Right renal pelvis (tissue), 4 donors: ENCODE results near the gene IRS1. TPM values are rescaled to one million over a fixed set of nuclear protein-coding genes. Genes with fewer than 3 reads are reported as not detected.

Experiments used
- DNase-seq, 4 donors: peaks; one replicate each; pipeline ENCODE4 v3.0.0-alpha.2; 2013; ENCODE audit warnings: low read depth in 4 of 4, low spot score in 3 of 4, missing footprints in 1 of 4
- polyA plus RNA-seq, 4 donors: library from polyadenylated mRNA; unstranded; fragments of 120-200 nt; gene quantifications; one replicate each; pipeline ENCODE4 v1.2.1, GENCODE V29; 2013; ENCODE audit not compliant: insufficient read length in 4 of 4

Gene IRS1
- polyA plus RNA-seq, 4 donors: 13.0 to 15.3 (median 13.5) TPM

- DNase-seq: no peak
Measured at GRCh38 chr2:226732478-226733188, 67.0 kb downstream of the IRS1 start.

DNA sequence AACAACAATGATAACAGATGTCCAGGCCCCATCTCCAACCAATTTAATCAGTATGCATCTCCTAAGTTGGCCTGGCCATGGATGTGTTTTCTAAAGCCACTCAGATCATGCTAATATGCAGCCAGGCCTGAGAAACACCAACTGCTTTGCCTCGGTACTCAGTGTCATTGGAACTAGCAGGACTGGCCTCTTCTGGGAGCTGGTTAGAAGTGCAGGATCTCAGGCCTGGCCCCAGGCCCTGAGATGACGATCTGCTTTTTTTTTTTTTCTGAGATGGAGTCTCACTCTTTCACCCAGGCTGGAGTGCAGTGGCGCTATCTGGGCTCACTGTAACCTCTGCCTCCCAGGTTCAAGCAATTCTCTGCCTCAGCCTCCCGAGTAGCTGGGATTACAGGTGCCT is 69.1 kb downstream of the IRS1 start:
- DNase-seq: no peak

GRCh38 chr2:226728996-226729395 is 70.6 kb downstream of the IRS1 start:
- DNase-seq: no peak

- no peak for DNase-seq
Measured at GRCh38 chr2:226727251-226727650, 72.4 kb downstream of the IRS1 start.

DNA sequence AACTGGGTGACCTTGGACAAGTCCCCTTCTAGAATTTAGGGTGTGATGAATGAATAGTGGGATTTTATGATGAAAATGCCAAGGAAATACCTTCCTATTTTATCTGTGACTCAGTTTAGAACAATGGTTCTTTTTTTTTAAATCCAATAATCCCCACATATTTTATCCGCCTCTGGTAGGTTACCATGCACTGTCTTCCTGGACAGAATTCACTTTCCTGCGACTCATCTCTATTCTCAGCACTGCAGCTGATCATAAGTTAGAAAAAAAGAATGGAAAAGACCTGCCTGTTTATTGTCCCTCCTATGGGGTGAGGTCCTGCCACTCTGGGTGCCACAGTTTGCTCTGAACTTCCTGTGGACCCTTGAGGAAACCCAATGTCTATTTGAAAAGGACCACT is 73.1 kb downstream of the IRS1 start:
- no peak for DNase-seq

DNA sequence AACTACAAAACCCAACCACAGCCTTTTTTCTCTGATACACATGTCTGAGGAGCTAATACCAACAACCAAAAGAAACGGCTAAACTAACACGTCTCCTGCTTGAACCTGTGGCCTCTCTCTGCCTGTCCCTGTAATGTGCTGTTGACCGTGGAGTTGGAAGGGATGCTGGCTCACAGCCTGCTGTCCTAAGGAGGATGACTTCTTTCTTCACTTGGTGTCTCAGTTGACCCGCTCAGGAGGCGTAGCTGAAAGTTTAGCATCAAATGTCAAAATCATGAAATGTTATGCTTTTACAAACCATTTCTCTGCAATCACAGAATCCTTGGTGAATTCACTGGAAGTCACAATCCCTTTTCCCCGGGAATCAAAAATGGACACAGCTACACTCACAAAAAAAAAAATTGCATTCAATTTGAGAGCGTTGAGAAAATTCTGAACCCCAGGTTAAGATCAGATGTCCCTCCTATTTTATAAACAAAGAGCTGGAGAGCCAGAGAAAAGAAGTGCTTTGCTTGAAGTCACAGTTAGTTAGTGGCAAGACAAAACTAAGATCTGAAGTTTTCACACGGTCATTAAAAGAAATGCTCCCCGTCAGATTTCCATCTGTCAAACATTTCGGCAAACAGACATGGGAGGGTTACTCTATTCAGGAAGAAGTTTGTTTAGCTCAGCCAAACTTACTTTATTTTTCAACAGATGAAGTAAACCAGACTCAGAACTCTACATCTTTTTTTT is 74.3 kb downstream of the IRS1 start:
- peak in 1 of 4 donors; percentile 53 for DNase-seq

DNA sequence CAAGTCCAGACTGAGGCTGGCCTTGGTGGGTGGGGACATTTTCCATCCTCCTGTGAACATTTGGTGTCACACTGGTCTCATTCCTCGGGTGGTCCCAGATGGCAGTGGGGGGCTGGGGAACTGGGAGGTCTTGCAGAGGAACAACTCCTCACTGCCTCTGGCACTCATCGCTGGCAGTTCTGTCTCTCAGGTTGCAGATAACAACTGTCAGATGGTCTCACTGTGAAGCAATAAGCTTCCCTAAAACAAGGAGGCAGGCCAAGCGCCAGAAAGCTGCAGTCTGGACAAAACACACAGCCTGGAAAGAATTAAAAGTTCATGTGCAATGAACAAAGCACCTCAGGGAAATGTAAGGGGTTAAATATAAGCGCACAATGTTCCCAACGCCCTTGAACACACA is 78.1 kb downstream of the IRS1 start:
- no peak for DNase-seq

DNA sequence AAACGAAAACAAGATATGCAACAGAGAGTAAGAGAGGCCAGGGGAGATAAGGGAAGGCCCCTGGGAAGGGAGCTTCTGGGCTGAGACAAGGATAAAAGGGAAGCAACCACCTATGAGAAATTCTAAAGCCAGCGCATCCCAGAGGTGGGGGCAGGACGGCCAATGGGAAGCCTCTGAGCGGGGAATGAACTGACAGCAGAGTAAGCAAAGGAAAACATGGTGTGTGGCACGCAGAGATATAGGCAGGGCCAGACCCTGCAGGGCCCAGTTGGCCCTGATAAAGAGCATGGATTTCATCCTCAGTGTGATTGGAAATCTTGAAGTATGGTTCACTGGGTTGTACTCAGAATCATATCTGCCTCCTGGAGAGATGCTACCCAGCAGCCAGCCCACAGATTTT is 78.7 kb downstream of the IRS1 start:
- DNase-seq: no peak

- DNase-seq: no peak
Measured at GRCh38 chr2:226717719-226718118, 81.9 kb downstream of the IRS1 start.

DNA sequence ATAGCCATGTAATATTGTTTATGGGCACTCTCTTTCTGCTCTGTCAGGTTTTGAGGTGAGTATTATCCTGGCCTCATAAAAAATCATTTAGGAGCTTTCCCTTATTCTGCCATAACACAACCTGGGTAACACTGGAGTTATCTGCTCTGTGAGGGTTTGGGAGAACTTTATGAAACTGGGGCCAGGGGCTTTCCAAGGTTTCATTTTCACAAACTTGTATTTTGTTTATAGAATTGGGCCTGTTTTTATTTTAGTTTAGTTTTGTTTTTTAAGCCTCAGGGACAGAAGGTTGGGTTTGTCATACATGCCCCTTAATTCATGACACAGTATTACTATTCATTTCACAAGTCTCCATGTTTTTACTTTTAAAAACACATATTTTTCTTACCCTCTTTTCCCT is 83.5 kb downstream of the IRS1 start:
- no peak for DNase-seq

GRCh38 chr2:226715347-226715990 is 84.2 kb downstream of the IRS1 start:
- DNase-seq: no peak

DNA sequence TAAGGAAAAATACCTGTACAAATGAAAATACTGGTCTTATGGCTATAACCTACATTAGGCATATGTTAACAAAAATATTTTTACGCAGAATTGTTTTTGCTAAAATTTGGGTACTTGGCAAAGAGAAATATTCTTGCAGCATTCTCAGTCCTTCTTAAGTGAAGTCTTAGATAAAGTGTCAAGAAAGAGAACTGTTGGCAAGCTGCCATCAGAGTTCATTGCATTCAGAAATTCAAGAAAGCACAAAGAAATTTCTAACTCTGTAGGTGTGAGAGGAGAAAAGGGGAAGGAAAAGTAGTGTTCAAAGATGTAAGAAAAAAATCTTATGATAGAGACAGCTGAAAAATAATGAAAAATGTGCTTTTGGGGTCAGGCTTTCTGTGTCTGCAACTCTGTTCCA is 86.7 kb downstream of the IRS1 start:
- DNase-seq: no peak

- no peak for DNase-seq
Measured at GRCh38 chr2:226711606-226712296, 87.9 kb downstream of the IRS1 start.

GRCh38 chr2:226707499-226707898 is 92.1 kb downstream of the IRS1 start:
- DNase-seq: no peak

- no peak for DNase-seq
Measured at GRCh38 chr2:226705965-226706364, 93.7 kb downstream of the IRS1 start.

DNA sequence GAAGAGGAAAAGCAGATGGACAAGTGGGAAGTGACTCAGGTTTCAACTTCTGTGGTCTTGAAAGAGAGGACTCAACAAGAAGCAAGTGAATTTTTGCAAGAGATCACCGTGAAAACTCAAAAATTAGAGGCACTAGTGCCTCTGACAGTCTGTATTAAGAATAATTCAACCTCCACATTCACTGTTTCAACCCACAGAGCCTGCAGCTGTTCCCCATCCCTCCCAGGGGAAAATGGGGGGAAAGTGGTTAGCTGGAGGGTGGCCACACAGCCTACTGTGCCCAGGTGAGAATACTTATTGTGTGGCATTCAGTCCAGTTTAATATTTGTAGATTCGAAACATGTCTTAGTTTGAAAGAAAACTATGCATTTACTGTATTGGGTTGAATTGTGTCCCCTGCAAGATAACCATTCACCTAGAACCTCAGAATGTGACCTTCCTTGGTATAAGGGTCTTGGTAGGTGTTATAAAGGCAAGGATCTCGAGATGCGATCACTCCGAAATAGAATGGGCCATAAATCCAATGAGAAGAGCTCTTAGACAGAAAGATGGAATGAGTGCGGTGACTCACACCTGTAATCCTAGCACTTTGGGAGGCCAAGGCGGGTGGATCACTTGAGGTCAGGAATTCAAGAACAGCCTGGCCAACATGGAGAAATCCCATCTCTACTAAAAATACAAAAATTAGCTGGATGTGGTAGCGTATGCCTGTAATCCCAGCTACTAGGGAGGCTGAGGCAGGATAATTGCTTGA is 94.3 kb downstream of the IRS1 start:
- no peak for DNase-seq

DNA sequence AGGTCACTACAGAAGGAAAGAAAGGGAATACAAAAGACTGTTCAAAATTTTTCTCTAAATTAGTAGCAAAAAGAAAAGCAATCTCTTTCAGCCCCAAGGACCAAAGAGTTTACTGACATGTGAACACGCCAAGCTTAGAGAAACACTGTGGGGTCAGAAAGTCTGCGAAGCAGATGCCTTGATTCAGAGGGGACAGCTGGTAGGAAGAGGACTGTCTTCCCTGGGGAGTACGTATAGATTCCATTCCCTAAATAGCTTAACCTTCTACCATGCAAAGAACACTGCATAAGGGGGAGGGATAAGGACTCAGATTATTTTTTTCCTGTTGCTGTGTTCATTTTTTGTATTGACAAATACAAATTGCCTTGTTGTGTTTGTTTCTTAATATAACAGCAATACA is 96.1 kb downstream of the IRS1 start:
- DNase-seq: no peak

- no peak for DNase-seq
Measured at GRCh38 chr2:226702376-226702775, 97.2 kb downstream of the IRS1 start.

- no peak for DNase-seq
Measured at GRCh38 chr2:226701052-226701451, 98.6 kb downstream of the IRS1 start.

DNA sequence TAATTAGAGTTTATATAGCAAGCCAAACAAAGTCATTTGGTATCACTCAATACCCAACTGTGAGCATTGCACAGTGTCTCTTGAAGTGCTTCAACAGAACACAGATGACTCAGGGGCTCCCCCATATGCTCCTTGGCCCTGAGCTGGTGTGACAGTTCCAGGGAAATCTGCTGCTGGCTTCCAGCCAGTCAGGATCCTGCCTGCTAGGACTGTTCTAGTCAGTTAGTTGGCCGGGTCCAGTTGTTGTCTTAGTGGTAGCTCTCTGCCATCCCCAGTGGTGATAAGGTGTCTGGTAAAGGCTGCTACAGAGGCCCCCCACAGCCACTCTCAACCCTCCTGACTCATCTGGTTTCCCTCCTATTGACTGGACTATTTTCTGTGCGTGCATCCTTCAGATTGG is 100.3 kb downstream of the IRS1 start:
- no peak for DNase-seq

GRCh38 chr2:226698671-226699070 is 100.9 kb downstream of the IRS1 start:
- no peak for DNase-seq
